ENCODE measurements around the gene P4HTM.

DNA sequence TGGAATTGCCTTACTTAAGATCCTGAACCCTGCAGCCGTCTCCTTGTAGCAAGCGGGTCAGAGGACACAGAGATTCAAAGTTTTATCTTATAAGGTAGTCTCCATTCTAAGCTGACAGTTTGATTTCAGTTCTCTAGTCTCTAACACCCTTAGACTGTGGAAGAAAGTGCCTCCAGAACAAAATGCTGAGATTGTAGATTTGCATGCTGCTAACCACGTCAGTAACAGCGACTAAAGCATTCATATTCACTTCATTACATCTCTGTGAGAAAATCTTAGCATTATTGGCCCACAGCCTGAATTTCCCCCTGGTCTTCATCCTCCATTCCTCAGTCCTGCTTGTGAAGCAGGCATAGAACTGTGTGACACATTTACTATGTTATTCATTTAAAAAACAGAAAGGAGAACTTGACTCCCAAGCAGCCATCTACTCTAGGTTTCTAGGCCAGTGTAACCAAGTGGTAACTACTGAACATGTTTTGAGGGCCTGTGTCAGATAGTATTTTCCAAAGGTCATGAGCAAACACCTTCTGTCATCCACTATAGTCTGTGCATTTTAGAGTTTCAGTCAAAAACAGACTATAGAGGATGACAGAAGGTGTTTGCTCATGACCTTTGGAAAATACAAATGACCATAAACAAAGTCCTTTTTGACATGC is 44.0 kb upstream of the P4HTM start:
- TF ChIP-seq, protein P1, sequence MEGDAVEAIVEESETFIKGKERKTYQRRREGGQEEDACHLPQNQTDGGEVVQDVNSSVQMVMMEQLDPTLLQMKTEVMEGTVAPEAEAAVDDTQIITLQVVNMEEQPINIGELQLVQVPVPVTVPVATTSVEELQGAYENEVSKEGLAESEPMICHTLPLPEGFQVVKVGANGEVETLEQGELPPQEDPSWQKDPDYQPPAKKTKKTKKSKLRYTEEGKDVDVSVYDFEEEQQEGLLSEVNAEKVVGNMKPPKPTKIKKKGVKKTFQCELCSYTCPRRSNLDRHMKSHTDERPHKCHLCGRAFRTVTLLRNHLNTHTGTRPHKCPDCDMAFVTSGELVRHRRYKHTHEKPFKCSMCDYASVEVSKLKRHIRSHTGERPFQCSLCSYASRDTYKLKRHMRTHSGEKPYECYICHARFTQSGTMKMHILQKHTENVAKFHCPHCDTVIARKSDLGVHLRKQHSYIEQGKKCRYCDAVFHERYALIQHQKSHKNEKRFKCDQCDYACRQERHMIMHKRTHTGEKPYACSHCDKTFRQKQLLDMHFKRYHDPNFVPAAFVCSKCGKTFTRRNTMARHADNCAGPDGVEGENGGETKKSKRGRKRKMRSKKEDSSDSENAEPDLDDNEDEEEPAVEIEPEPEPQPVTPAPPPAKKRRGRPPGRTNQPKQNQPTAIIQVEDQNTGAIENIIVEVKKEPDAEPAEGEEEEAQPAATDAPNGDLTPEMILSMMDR (conservative IDR thresholded peaks at IDR 0.05; ENCODE audit: low read length) = no peak
- TF ChIP-seq EZH2phosphoT487 (IDR thresholded peaks at IDR 0.05; ENCODE audit: borderline replicate concordance) = no peak
